Measurements from ENCODE around the gene MARCHF6. TPM values are rescaled to one million over a fixed set of nuclear protein-coding genes. Genes with fewer than 3 reads are reported as not detected.

MARCHF6 gene
- total and polyA plus RNA-seq, 2 of the 8 experiments (the other 6 are each of a cell fraction or from before 2014, with no cell fraction given), result 93.1 to 118 TPM

DNA sequence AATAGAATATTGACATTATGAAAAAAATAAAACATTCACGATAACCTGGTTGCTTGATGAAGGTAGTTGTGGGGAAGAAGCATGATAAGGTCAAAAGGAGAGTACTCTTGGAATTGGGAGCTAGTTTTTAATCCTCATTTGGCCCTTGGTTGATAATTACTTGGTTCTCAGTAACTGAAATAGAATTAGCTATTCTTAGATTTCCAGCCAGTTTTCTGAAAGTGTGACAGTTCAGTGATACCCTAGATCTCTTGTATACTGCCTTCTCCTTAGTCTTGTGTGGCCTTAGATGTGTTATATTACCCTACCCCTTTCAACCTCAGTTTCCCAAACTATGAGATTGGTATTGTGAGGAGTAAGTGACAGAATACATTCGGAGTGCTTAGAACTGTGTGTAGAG is 17.4 kb downstream of the MARCHF6 start:
- no peak overlapping the region for H3K27ac ChIP-seq (ENCODE audit: low read depth, low read length)
- POLR2A ChIA-PET (ENCODE audit: partially characterized antibody), result interaction anchor here (1.4 to 2.0 kb wide), 2 partner anchors 12 to 18 kb away, joined by 6 read pairs; partner anchors contain the start of gene MARCHF6
- no peaks in the 10 kb centered on the region for H3K23me2 ChIP-seq (ENCODE audit: low read depth, low read length)
- H3K36me3 ChIP-seq (ENCODE audit: control insufficient read depth in 2 of 4, insufficient read depth in 4 of 4, low read length in 3 of 4), result no peaks in the 10 kb centered on the region
- no peak overlapping the region for H3K23ac ChIP-seq (ENCODE audit: insufficient read length)
- CTCF ChIA-PET (ENCODE audit: partially characterized antibody), result interaction anchor here (0.9 to 2.4 kb wide), 3 partner anchors 13 to 86 kb away, joined by 3 to 13 read pairs (median 4); no protein-coding TSS in a partner anchor
- H3K4me3 ChIP-seq (ENCODE audit: extremely low read depth in 1 of 4, insufficient read depth in 2 of 4, low read depth in 3 of 4, low read length in 4 of 4), result no peak overlapping the region
- no peak overlapping the region for H3K14ac ChIP-seq (ENCODE audit: insufficient read length)
- peaks cover 0 to 5% (median 0%) of the 10 kb centered on the region in 4 experiments; a peak in 4 of 7 replicates for H3K4me1 ChIP-seq (replicated peaks in 1 of 4; ENCODE audit: control insufficient read depth in 3 of 4, insufficient read depth in 4 of 4, low read length in 3 of 4)
- H2AFZ ChIP-seq (ENCODE audit: low read length), result no peak overlapping the region
- no peak overlapping the region for H2BK12ac ChIP-seq (ENCODE audit: low read depth, low read length)
- H2BK15ac ChIP-seq (ENCODE audit: low read length), result no peak overlapping the region
- 93% methylated on average over 2 of the region's 2 CpGs; no CpG with 5 or more reads in 1 of the 2 experiments for WGBS, 2 experiments (ENCODE audit: extremely low coverage in 1 of 2, insufficient coverage in 1 of 2, insufficient read length in 1 of 2, insufficient replicate concordance in 2 of 2, low coverage in 1 of 2, low lambda C conversion rate in 2 of 2, missing lambda C conversion rate in 1 of 2)
- no peak overlapping the region for H4K5ac ChIP-seq (ENCODE audit: insufficient read length, low read depth, low read length)
- H2AK5ac ChIP-seq (ENCODE audit: low read depth, low read length), result no peak overlapping the region
- H4K8ac ChIP-seq (ENCODE audit: extremely low read depth, insufficient read depth, low read length), result no peak overlapping the region
- H3K79me2 ChIP-seq (ENCODE audit: control insufficient read depth in 1 of 2, insufficient read depth in 2 of 2, low read length in 2 of 2), result peaks cover 11 to 89% of the 10 kb centered on the region in 2 experiments
- peaks cover 11 to 21% of the 10 kb centered on the region in 2 experiments for H4K20me1 ChIP-seq (replicated peaks in 1 of 2; ENCODE audit: control insufficient read depth in 1 of 2, insufficient read depth in 2 of 2, low read length in 2 of 2)
- H3K18ac ChIP-seq (ENCODE audit: extremely low read depth, low read length), result no peak overlapping the region
- H3K9me3 ChIP-seq (ENCODE audit: insufficient read depth in 2 of 2, low read depth in 1 of 2, low read length in 1 of 2), result no peaks in the 10 kb centered on the region
- no peak overlapping the region for H2BK5ac ChIP-seq (ENCODE audit: low read depth, low read length)
- H3K56ac ChIP-seq (replicated peaks; ENCODE audit: insufficient read length, low read depth, low read length), result no peak overlapping the region
- H3K4ac ChIP-seq (replicated peaks; ENCODE audit: insufficient read length, low read depth, low read length), result no peak overlapping the region
- no peaks in the 10 kb centered on the region for H3K27me3 ChIP-seq (replicated peaks in 1 of 4; ENCODE audit: control insufficient read depth in 3 of 4, extremely low read depth in 1 of 4, insufficient read depth in 3 of 4, low read length in 3 of 4)
- H3K9ac ChIP-seq (replicated peaks in 1 of 4; ENCODE audit: extremely low read depth in 1 of 4, low read depth in 3 of 4, low read length in 3 of 4), result no peak overlapping the region
- FAIRE-seq (no peak), DNase-seq (ENCODE audit: low read depth in 1 of 2, low spot score in 2 of 2) (no peak)
- peaks cover 25% of the 10 kb centered on the region for H3K79me1 ChIP-seq (ENCODE audit: low read depth, low read length)
- H2BK120ac ChIP-seq (replicated peaks; ENCODE audit: low read depth, low read length), result no peak overlapping the region
- no peak overlapping the region for H3K4me2 ChIP-seq (ENCODE audit: insufficient read depth in 1 of 2, low read depth in 2 of 2, low read length in 2 of 2)
- H4K91ac ChIP-seq (replicated peaks; ENCODE audit: insufficient read length, low read length), result no peak overlapping the region
- no peak for TF ChIP-seq SUZ12 (IDR thresholded peaks at IDR 0.05; ENCODE audit: low read length)
- no peak for TF ChIP-seq YY1 (IDR thresholded peaks at IDR 0.05; ENCODE audit: low read depth, low read length)
- TF ChIP-seq SAP30 (IDR thresholded peaks at IDR 0.05; ENCODE audit: insufficient read depth, insufficient replicate concordance, low read length), result no peak
- TF ChIP-seq SP2 (IDR thresholded peaks at IDR 0.05; ENCODE audit: low read length), result no peak
- TF ChIP-seq RFX5 (IDR thresholded peaks at IDR 0.05; ENCODE audit: borderline replicate concordance, low read depth, low read length), result no peak
- TF ChIP-seq RXRA (IDR thresholded peaks at IDR 0.05; ENCODE audit: insufficient read depth, low read depth, low read length), result no peak
- no peak for TF ChIP-seq CHD2 (IDR thresholded peaks at IDR 0.05; ENCODE audit: low read length)
- no peak for TF ChIP-seq POLR2A (IDR thresholded peaks at IDR 0.05; ENCODE audit: control extremely low read depth in 1 of 2, low read depth in 2 of 2, low read length in 2 of 2)
- TF ChIP-seq KDM1A (IDR thresholded peaks at IDR 0.05; ENCODE audit: borderline replicate concordance, low read length), result no peak
- TF ChIP-seq BRCA1 (IDR thresholded peaks at IDR 0.05; ENCODE audit: low read depth, low read length), result no peak
- TF ChIP-seq GABPA (IDR thresholded peaks at IDR 0.05; ENCODE audit: borderline replicate concordance, insufficient read depth, low read length), result no peak
- H2BK20ac ChIP-seq (ENCODE audit: low read length), result no peak overlapping the region

All from H1 (cell line).